Tibial nerve (tissue), 4 donors: ENCODE results near the gene RHBDD1. TPM values are rescaled to one million over a fixed set of nuclear protein-coding genes. Genes with fewer than 3 reads are reported as not detected.
"Not testable (repeated sequence)": the region's sequence is repeated elsewhere in the genome, so short reads cannot be mapped to it uniquely, and the experiment has no call there.

Experiments
- DNase-seq, 2 donors: peaks; one replicate each; pipeline ENCODE4 v3.0.0-alpha.2; 2019; ENCODE audit warnings: low spot score in 2 of 2
- H3K27ac ChIP-seq, 4 donors: fragments of 200-600 bp; sonication (generic) in 3 of 4; one replicate each; pipeline ENCODE4 v1.5.1; 2017 to 2019; ENCODE audit warnings: mild to moderate bottlenecking in 1 of 4
- H3K27me3 ChIP-seq, 2 donors: fragments of 200-600 bp; sonication (generic) in 1 of 2; one replicate each; pipeline versions ENCODE4 v1.5.1 to v1.6.0; 2017 to 2019
- H3K36me3 ChIP-seq, 3 donors: fragments of 200-600 bp; sonication (generic); one replicate each; pipeline ENCODE4 v1.5.1; 2018 to 2019
- H3K4me1 ChIP-seq, 4 donors: fragments of 200-600 bp; sonication (generic) in 3 of 4; one replicate each; pipeline ENCODE4 v1.5.1; 2017 to 2019
- H3K4me3 ChIP-seq, 4 donors: fragments of 200-600 bp; sonication (generic) in 3 of 4; one replicate each; pipeline ENCODE4 v1.5.1; 2017 to 2019; ENCODE audit warnings: mild to moderate bottlenecking in 1 of 4, moderate library complexity in 1 of 4
- H3K9me3 ChIP-seq, 4 donors: fragments of 200-600 bp; sonication (generic) in 3 of 4; one replicate each; pipeline ENCODE4 v1.5.1; 2017 to 2019
- EP300 ChIP-seq, 2 donors: sonication (generic); formaldehyde crosslinking; IDR thresholded peaks; one replicate each; pipeline ENCODE4 v1.6.1; 2017; ENCODE audit warnings: antibody characterized with exemption in 2 of 2, mild to moderate bottlenecking in 1 of 2
- POLR2A ChIP-seq, 2 donors: fragments of 450-650 bp; IDR thresholded peaks; one replicate each; pipeline ENCODE4 v1.6.1; 2017; ENCODE audit warnings: antibody characterized with exemption in 2 of 2, mild to moderate bottlenecking in 2 of 2, moderate library complexity in 2 of 2
- WGBS, 2 donors: methylation state at CpG; one replicate each; pipeline ENCODE4 v1.1.5; 2018; 5-methylcytosine and 5-hydroxymethylcytosine counted together
- total RNA-seq, 4 donors: library from RNA; depleted of rRNA; stranded (reverse); fragments of >200 nt; gene quantifications; one replicate each; pipeline ENCODE4 v1.1.0, GENCODE V29; 2016
- TF ChIP-seq, protein P1 (sequence below), 5 experiments: fragments of 200-600 bp in 3 of 5; fragments of 450-650 bp in 2 of 5; sonication (generic) in 3 of 5; IDR thresholded peaks; one replicate each; pipeline ENCODE4 v1.5.1; 2016 to 2019; ENCODE audit warnings: antibody characterized with exemption in 5 of 5, mild to moderate bottlenecking in 3 of 5, moderate library complexity in 2 of 5

Gene RHBDD1
- total RNA-seq, 4 donors from 2014 or later, result 14.9 to 29.4 (median 25.0) TPM

DNA sequence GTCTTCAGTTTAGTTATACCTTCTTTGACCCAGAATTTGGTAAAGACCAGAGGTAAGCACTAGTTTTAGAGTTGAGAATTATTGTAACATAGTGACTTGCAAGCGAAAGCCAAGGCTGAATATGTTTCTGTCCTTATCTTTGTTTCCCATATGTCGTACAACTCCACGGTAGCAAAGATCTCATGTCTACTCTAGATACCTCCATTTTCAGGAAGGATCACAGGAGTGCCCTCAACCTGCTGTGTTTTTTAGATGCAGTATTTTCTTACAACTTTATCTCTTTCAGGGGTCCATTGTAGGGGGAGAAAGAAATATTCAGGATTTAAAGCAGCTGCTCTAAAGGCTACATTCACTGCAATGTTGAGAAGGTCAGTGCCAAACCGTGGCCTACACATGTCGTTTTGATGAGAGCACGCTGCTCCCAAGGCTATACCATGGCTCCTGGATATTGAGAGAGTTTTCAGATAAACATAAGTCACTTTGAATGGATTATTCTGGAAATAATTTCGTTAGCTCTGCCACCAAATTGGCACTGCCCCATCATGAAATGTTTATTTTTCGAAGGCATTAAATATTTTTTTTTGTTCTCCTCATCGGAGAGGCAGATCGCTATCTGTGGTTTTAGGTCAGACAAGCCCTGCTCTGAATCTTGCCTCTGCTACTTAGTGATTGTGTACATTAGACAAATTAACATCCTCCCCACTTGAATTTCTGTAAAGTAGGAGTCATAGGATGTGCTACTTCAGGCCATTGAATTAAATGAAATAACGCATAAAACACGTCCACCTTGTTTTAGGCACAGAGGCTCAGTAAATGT, 2.1 kb downstream of the RHBDD1 start:
- Histone ChIP-seq H3K27me3 (no peaks in the 10 kb centered on the region), H3K27ac (peak overlapping the region in 1 of 4 donors; percentile 21), H3K4me1 (peaks cover 0 to 33% (median 14%) of the 10 kb centered on the region in 4 donors), H3K9me3 (peaks cover 0 to 5% (median 0%) of the 10 kb centered on the region in 4 donors), H3K36me3 (peaks cover 0 to 5% (median 0%) of the 10 kb centered on the region in 3 donors), H3K4me3 (no peak overlapping the region)
- no peak for DNase-seq
- no peak for TF ChIP-seq EP300 (IDR thresholded peaks at IDR 0.05)
- TF ChIP-seq, protein P1, sequence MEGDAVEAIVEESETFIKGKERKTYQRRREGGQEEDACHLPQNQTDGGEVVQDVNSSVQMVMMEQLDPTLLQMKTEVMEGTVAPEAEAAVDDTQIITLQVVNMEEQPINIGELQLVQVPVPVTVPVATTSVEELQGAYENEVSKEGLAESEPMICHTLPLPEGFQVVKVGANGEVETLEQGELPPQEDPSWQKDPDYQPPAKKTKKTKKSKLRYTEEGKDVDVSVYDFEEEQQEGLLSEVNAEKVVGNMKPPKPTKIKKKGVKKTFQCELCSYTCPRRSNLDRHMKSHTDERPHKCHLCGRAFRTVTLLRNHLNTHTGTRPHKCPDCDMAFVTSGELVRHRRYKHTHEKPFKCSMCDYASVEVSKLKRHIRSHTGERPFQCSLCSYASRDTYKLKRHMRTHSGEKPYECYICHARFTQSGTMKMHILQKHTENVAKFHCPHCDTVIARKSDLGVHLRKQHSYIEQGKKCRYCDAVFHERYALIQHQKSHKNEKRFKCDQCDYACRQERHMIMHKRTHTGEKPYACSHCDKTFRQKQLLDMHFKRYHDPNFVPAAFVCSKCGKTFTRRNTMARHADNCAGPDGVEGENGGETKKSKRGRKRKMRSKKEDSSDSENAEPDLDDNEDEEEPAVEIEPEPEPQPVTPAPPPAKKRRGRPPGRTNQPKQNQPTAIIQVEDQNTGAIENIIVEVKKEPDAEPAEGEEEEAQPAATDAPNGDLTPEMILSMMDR (IDR thresholded peaks at IDR 0.05), result no peak
- no peak for TF ChIP-seq POLR2A (IDR thresholded peaks at IDR 0.05)
- 87 to 91% methylated on average over 12 of the region's 12 CpGs for whole genome bisulfite sequencing, 2 donors

DNA sequence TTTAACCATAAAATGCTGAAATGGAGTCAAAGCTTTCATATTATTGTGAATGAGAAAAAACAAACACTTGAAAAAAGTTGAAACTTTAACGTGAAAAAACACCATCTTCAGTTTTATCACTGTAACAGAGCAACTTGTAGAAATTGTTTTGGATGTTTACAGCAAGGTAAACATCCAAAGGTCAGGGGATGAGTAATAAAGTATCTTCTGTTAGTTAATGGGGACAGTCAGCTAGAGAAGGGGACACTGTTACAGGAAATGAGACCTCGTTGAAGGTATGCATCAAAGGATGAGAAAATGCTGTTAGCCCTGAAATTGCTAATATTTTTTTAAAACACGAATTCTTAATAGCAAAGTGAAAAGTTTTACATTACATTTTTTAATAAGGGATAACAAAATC, 2.9 kb downstream of the RHBDD1 start:
- H3K4me3 ChIP-seq, result no peak overlapping the region
- peaks cover 0 to 5% (median 0%) of the 10 kb centered on the region in 4 donors for H3K9me3 ChIP-seq
- TF ChIP-seq, protein P1 (IDR thresholded peaks at IDR 0.05), result no peak
- TF ChIP-seq EP300 (IDR thresholded peaks at IDR 0.05) (no peak), POLR2A (IDR thresholded peaks at IDR 0.05) (no peak)
- peaks cover 0 to 33% (median 14%) of the 10 kb centered on the region in 4 donors for H3K4me1 ChIP-seq
- H3K27ac ChIP-seq, result peak overlapping the region in 1 of 4 donors; percentile 21
- no peak for DNase-seq
- no peaks in the 10 kb centered on the region for H3K27me3 ChIP-seq
- WGBS, 2 donors, result 69 to 70% methylated on average over 3 of the region's 3 CpGs
- peaks cover 0 to 5% (median 0%) of the 10 kb centered on the region in 3 donors for H3K36me3 ChIP-seq

DNA sequence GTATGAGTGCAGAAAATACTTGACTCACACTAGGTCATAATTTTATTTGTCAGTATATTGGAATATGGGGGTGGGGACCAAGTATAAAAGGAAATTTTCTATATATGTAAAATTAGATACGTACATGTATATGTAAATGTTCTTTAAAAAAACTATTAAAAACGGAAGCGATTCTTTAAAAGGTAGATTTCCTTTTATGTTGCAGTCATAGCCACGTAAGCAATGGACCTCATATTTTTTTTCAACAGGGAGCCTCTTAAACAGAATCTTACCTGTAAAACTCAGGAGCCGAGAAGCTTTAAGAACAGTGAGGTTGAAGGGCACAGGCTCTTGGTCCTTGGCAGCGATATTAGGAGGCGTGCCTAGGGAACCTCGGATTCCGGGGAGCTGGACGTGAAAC, 3.3 kb downstream of the RHBDD1 start:
- no peaks in the 10 kb centered on the region for H3K27me3 ChIP-seq
- no peak for TF ChIP-seq POLR2A (IDR thresholded peaks at IDR 0.05)
- TF ChIP-seq, protein P1 (IDR thresholded peaks at IDR 0.05), result no peak
- TF ChIP-seq EP300 (IDR thresholded peaks at IDR 0.05), result no peak
- peaks cover 0 to 33% (median 14%) of the 10 kb centered on the region in 4 donors for H3K4me1 ChIP-seq
- 93% methylated on average over 10 of the region's 10 CpGs for WGBS, 2 donors
- H3K9me3 ChIP-seq, result peaks cover 0 to 5% (median 0%) of the 10 kb centered on the region in 4 donors
- H3K27ac ChIP-seq, result peak overlapping the region in 1 of 4 donors; percentile 10
- DNase-seq, result no peak
- H3K36me3 ChIP-seq, result peaks cover 0 to 5% (median 0%) of the 10 kb centered on the region in 3 donors
- no peak overlapping the region for H3K4me3 ChIP-seq

DNA sequence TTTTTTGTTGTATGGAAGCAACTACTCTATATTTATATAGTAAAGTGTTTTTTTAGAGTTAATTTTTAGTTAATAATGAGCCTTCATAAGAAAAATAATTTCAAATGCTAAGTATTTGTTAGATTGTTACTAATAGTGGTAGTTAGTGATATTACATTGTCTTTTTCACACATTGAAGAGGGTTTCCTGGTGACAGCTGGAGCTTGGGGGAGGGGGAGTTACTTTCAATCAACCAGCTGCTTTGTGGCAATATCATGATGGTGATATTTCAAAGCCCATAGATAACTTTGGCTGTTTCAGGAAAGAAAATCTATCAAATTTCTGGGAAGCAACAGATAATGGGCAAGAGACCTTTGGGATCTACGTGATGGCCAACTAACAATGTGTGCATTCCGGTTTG, 4.1 kb downstream of the RHBDD1 start:
- WGBS, 2 donors, result 95 to 97% methylated on average over 2 of the region's 2 CpGs
- DNase-seq, result no peak
- Histone ChIP-seq H3K27me3 (no peaks in the 10 kb centered on the region), H3K36me3 (peaks cover 0 to 5% (median 0%) of the 10 kb centered on the region in 3 donors), H3K9me3 (peaks cover 0 to 5% (median 0%) of the 10 kb centered on the region in 4 donors), H3K4me3 (no peak overlapping the region), H3K4me1 (peaks cover 0 to 27% (median 8%) of the 10 kb centered on the region in 4 donors), H3K27ac (no peak overlapping the region)
- no peak for TF ChIP-seq EP300 (IDR thresholded peaks at IDR 0.05)
- no peak for TF ChIP-seq POLR2A (IDR thresholded peaks at IDR 0.05)
- TF ChIP-seq, protein P1 (IDR thresholded peaks at IDR 0.05), result no peak

DNA sequence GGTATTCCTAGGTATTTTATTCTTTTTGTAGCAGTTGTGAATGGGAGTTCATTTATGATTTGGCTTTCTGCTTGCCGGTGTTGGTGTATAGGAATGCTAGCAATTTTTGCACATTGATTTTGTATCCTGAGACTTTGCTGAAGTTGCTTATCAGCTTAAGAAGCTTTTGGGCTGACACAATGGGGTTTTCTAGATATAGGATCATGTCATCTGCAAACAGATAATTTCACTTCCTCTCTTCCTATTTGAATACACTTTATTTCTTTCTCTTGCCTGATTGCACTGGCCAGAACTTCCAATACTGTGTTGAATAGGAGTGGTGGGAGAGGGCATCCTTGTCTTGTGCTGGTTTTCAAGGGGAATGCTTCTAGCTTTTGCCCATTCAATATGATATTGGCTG, 7.1 kb downstream of the RHBDD1 start:
- WGBS, 2 donors, result 84 to 88% methylated on average over 1 of the region's 1 CpG
- H3K27me3 ChIP-seq, H3K27ac ChIP-seq, H3K9me3 ChIP-seq, H3K4me1 ChIP-seq, H3K4me3 ChIP-seq, H3K36me3 ChIP-seq, DNase-seq: not testable (repeated sequence)
